ENCODE data around the gene SCARB2. TPM values are rescaled to one million over a fixed set of nuclear protein-coding genes. Genes with fewer than 3 reads are reported as not detected.

Gene SCARB2
- total RNA-seq, 6 experiments from 2014 or later: 102 to 133 (median 125) TPM

DNA sequence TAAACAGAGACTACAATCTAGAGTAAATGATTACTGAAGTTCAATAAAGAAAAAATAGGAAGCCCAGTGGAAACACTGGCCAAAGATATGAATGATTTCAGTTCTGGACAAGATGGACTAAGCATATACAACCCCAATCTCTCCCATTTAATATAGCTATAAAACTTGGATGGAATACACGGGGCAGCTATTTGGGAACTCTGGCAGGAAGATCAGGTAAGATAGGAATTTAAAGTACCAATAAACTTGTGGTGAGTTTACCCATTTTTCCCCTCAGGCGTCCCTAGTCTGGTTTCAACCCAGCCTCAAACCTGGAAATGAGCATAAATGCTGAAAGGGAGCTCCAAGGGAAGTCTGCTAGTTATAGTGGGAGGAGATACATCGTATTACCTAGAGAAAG lies 85.9 kb downstream of the SCARB2 start:
- TF ChIP-seq CTCF (IDR thresholded peaks at IDR 0.05): no peak
- TF ChIP-seq POLR2A (IDR thresholded peaks at IDR 0.05): no peak
- Histone ChIP-seq H3K27ac (no peak overlapping the region), H3K27me3 (no peaks in the 10 kb centered on the region), H3K9me3 (no peaks in the 10 kb centered on the region), H3K4me3 (no peak overlapping the region), H3K36me3 (peaks cover 0 to 21% (median 6%) of the 10 kb centered on the region in 4 donors), H3K4me1 (no peaks in the 10 kb centered on the region)
- WGBS (ENCODE audit: insufficient coverage, low coverage, low lambda C conversion rate, missing lambda C conversion rate): 95% methylated on average over 3 of the region's 3 CpGs
- ATAC-seq (no peak), DNase-seq (no peak)
- intact Hi-C loops (cut with DNase I): no loop called here

DNA sequence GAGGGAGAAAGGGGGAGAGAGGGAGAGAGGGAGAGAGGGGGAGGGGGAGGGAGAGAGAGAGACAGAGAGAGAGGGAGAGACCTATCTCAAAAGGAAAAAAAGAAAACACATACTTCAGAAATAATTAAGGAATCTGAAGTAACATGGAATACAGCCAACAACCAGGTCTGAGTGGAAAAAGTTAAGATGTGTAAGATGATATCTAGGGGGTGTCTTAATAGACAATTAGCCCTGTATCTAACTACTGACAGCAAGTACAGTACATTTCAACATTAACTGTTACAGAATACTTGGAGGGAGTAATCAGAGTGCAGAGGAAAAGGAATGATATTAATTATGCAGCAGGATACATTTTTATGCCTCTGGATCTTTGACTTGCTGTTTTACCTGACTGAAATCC lies 87.8 kb downstream of the SCARB2 start:
- no peaks in the 10 kb centered on the region for H3K27me3 ChIP-seq
- H3K4me1 ChIP-seq: no peaks in the 10 kb centered on the region
- no peak for TF ChIP-seq CTCF (IDR thresholded peaks at IDR 0.05)
- no peak for TF ChIP-seq POLR2A (IDR thresholded peaks at IDR 0.05)
- intact Hi-C loops (cut with DNase I): no loop called here
- H3K4me3 ChIP-seq: no peak overlapping the region
- no peak overlapping the region for H3K27ac ChIP-seq
- peaks cover 0 to 25% (median 9%) of the 10 kb centered on the region in 4 donors for H3K36me3 ChIP-seq
- no peaks in the 10 kb centered on the region for H3K9me3 ChIP-seq
- ATAC-seq (no peak), DNase-seq (no peak)

- WGBS (ENCODE audit: insufficient coverage, low coverage, low lambda C conversion rate, missing lambda C conversion rate): 97% methylated on average over 2 of the region's 4 CpGs
- H3K4me1 ChIP-seq: no peaks in the 10 kb centered on the region
- intact Hi-C loops (cut with DNase I): no loop called here
- no peak for ATAC-seq
- no peak for DNase-seq
- no peaks in the 10 kb centered on the region for H3K9me3 ChIP-seq
- no peaks in the 10 kb centered on the region for H3K27me3 ChIP-seq
- H3K27ac ChIP-seq: no peak overlapping the region
- TF ChIP-seq POLR2A (IDR thresholded peaks at IDR 0.05): no peak
- no peak for TF ChIP-seq CTCF (IDR thresholded peaks at IDR 0.05)
- H3K36me3 ChIP-seq: peaks cover 0 to 44% (median 20%) of the 10 kb centered on the region in 4 donors
- no peak overlapping the region for H3K4me3 ChIP-seq
Observed at GRCh38 chr4:76120199-76120598, 93.4 kb downstream of the SCARB2 start.

GRCh38 chr4:76117536-76117935 lies 96.1 kb downstream of the SCARB2 start:
- Histone ChIP-seq H3K27me3 (no peaks in the 10 kb centered on the region), H3K4me1 (no peaks in the 10 kb centered on the region), H3K9me3 (no peaks in the 10 kb centered on the region), H3K27ac (no peak overlapping the region), H3K36me3 (peaks cover 0 to 39% (median 20%) of the 10 kb centered on the region in 4 donors), H3K4me3 (no peak overlapping the region)
- no peak for TF ChIP-seq POLR2A (IDR thresholded peaks at IDR 0.05)
- no peak for TF ChIP-seq CTCF (IDR thresholded peaks at IDR 0.05)
- DNase-seq (no peak), ATAC-seq (no peak)
- WGBS (ENCODE audit: insufficient coverage, low coverage, low lambda C conversion rate, missing lambda C conversion rate): 87% methylated on average over 5 of the region's 5 CpGs
- intact Hi-C loops (cut with DNase I): no loop called here

DNA sequence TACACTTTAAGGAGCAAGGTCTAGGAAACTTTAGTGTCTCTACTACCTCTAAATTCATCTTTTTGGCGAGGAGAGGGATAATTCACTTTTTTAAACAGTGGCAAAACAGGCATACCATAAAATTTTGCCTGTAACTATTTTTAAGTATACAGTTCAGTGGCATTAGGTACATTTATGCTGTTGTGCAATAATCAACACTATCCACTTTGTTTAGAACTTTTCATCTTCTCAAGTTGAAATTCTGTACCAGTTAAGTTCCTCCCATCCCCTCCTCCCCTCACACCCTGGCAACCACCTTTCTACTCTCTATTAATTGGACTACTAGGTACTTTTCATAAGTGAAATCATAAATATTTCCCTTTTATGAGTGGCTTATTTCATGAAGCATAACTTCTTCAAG lies 96.8 kb downstream of the SCARB2 start:
- peaks cover 0 to 33% (median 18%) of the 10 kb centered on the region in 4 donors for H3K36me3 ChIP-seq
- WGBS (ENCODE audit: insufficient coverage, low coverage, low lambda C conversion rate, missing lambda C conversion rate): 89% methylated on average over 1 of the region's 1 CpG
- ATAC-seq (no peak), DNase-seq (no peak)
- no peaks in the 10 kb centered on the region for H3K27me3 ChIP-seq
- no peaks in the 10 kb centered on the region for H3K9me3 ChIP-seq
- TF ChIP-seq POLR2A (IDR thresholded peaks at IDR 0.05): no peak
- TF ChIP-seq CTCF (IDR thresholded peaks at IDR 0.05): no peak
- H3K27ac ChIP-seq: no peak overlapping the region
- no peaks in the 10 kb centered on the region for H3K4me1 ChIP-seq
- intact Hi-C loops (cut with DNase I): no loop called here
- H3K4me3 ChIP-seq: no peak overlapping the region

Measured in right lobe of liver (tissue), 6 donors.